Measurements from ENCODE around the gene TENM4. TPM values are rescaled to one million over a fixed set of nuclear protein-coding genes. Genes with fewer than 3 reads are reported as not detected.

The TENM4 gene
- polyA plus RNA-seq, 1 experiment: 0.39 TPM

DNA sequence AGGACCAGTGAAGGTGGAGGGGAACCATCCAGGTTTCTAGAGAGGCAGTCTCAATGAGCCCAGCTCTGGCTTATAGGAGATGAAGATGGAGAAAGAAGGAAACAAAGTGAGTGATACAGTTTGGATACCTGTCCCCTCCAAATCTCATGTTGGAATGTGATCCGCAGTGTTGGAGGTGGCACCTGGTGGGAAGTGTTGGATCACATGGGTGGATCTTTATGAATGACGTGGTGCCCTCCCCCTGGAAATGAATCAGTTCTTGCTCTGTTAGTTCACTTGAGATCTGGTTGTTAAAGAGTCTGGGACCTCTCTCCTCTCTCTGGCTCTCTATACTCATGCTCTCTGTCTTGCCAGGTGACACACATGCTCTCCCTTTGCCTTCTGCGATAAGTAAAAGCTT is 473.0 kb downstream of the TENM4 start:
- ChIA-PET POLR2A (no interaction called here), CTCF (interaction anchor here (4.8 kb wide), 1 partner anchor 322 kb away, joined by 22 read pairs; no protein-coding TSS in a partner anchor)

DNA sequence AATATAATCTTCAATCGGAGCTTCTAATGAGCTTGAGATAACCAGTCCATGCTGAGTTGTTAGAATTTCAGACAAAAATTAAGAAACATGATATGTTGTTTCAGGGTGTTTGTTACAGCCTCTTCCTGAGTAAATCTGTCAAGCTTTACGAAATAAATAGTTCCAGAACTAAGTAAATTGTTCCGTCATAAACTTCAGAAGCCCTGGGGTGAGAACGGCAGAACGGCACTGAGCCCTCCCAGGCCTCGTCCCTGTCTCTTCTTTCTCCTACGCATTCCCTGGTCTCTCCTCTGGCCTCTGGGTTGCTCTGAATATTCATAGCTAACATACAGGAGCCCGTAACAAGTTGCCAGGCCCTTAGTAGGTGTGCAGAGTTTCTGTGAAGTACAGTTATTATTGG is 475.4 kb downstream of the TENM4 start:
- Histone ChIP-seq H3K27me3 (ENCODE audit: control insufficient read depth, insufficient read depth, low read length) (no peaks in the 10 kb centered on the region; the same call in 1 of the 2 replicates), H3K4me3 (ENCODE audit: low read depth, low read length) (no peak overlapping the region), H3K36me3 (ENCODE audit: control insufficient read depth, insufficient read depth, low read length) (no peaks in the 10 kb centered on the region)
- ChIA-PET POLR2A (no interaction called here), CTCF (interaction anchor here (1.0 to 4.8 kb wide), 2 partner anchors 98 to 319 kb away, joined by 3 to 22 read pairs; no protein-coding TSS in a partner anchor)
- DNase-seq (ENCODE audit: low read depth): no peak
- TF ChIP-seq, protein P1, sequence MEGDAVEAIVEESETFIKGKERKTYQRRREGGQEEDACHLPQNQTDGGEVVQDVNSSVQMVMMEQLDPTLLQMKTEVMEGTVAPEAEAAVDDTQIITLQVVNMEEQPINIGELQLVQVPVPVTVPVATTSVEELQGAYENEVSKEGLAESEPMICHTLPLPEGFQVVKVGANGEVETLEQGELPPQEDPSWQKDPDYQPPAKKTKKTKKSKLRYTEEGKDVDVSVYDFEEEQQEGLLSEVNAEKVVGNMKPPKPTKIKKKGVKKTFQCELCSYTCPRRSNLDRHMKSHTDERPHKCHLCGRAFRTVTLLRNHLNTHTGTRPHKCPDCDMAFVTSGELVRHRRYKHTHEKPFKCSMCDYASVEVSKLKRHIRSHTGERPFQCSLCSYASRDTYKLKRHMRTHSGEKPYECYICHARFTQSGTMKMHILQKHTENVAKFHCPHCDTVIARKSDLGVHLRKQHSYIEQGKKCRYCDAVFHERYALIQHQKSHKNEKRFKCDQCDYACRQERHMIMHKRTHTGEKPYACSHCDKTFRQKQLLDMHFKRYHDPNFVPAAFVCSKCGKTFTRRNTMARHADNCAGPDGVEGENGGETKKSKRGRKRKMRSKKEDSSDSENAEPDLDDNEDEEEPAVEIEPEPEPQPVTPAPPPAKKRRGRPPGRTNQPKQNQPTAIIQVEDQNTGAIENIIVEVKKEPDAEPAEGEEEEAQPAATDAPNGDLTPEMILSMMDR (IDR thresholded peaks at IDR 0.05; ENCODE audit: insufficient read depth, low read depth, low read length): no peak

More for the DNA sequence above, 473.0 kb downstream of the TENM4 start:
- no peaks in the 10 kb centered on the region for H3K27me3 ChIP-seq (ENCODE audit: control insufficient read depth, insufficient read depth, low read length)
- TF ChIP-seq, protein P1 (IDR thresholded peaks at IDR 0.05; ENCODE audit: insufficient read depth, low read depth, low read length): no peak
- no peak for DNase-seq (ENCODE audit: low read depth)
- no peak overlapping the region for H3K4me3 ChIP-seq (ENCODE audit: low read depth, low read length)
- no peaks in the 10 kb centered on the region for H3K36me3 ChIP-seq (ENCODE audit: control insufficient read depth, insufficient read depth, low read length)

DNA sequence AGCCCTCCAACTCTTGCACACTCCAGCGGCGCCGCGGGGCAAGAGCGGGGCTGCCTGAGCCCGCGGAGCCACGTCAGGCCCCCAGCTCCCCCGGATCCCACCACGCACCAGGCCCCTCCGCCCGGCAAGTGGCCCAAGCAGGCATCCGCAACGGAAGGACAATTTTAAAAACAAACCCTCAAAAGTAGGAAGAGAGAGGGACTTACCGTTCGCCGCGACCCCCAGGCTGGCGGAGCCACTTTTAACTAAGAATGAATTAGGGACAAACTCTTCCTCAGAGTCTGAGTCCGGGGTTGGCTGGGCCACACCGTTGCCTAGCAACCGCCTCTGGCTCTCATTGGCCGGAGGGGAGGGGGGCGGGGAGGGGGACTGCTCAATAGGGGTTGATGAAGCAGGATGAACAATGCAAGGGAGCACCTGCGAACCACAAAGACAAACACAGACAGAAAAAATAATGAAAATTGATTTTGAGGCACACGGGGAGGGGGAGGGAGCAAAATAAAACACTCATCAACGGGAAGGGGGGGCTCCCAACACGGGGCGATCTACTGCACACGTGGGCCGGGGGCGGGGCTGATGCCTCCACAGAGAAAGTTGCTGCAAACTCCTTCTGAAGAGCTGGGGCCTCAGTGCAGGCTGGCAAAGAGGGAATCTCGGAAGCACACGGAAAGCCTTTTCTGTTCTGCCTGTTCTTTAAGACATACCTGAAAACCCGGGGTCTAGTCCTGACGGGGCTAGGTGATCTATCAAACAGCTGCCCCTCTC is 478.7 kb downstream of the TENM4 start:
- Histone ChIP-seq H3K27me3 (ENCODE audit: control insufficient read depth, insufficient read depth, low read length) (no peaks in the 10 kb centered on the region; the same call in 1 of the 2 replicates), H3K36me3 (ENCODE audit: control insufficient read depth, insufficient read depth, low read length) (no peaks in the 10 kb centered on the region), H3K4me3 (ENCODE audit: low read depth, low read length) (no peak overlapping the region)
- TF ChIP-seq, protein P1 (IDR thresholded peaks at IDR 0.05; ENCODE audit: insufficient read depth, low read depth, low read length): no peak
- DNase-seq (ENCODE audit: low read depth): no peak
- POLR2A ChIA-PET: no interaction called here
- CTCF ChIA-PET: interaction anchor here (0.8 to 5.7 kb wide), 4 partner anchors 9 to 317 kb away, joined by 3 to 54 read pairs (median 5); no protein-coding TSS in a partner anchor

DNA sequence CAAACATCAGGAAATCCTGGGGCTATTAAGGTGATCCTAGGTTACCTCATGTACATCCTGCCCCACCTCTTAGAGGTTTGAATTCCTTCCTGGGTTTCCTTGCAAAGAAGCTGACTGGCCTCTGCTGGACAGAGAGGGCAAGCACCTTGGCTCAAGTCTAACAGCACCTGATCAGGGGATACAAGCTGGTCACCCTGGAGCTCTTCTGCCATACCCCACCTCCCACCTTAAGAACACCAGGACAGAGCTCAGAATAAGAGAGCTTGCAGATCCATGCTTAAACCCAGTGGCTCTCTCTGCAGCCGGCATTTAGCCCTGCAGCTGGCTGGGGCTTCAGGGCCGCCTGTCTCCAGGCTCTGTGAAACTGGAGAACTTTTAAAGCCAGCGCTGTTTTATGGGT is 479.6 kb downstream of the TENM4 start:
- DNase-seq (ENCODE audit: low read depth): no peak
- H3K27me3 ChIP-seq (ENCODE audit: control insufficient read depth, insufficient read depth, low read length): no peaks in the 10 kb centered on the region; the same call in 1 of the 2 replicates
- H3K4me3 ChIP-seq (ENCODE audit: low read depth, low read length): no peak overlapping the region
- POLR2A ChIA-PET: no interaction called here
- no peaks in the 10 kb centered on the region for H3K36me3 ChIP-seq (ENCODE audit: control insufficient read depth, insufficient read depth, low read length)
- TF ChIP-seq, protein P1 (IDR thresholded peaks at IDR 0.05; ENCODE audit: insufficient read depth, low read depth, low read length): peak; percentile 56
- CTCF ChIA-PET: interaction anchor here (0.8 to 5.7 kb wide), 3 partner anchors 35 to 316 kb away, joined by 3 to 54 read pairs (median 4); no protein-coding TSS in a partner anchor

DNA sequence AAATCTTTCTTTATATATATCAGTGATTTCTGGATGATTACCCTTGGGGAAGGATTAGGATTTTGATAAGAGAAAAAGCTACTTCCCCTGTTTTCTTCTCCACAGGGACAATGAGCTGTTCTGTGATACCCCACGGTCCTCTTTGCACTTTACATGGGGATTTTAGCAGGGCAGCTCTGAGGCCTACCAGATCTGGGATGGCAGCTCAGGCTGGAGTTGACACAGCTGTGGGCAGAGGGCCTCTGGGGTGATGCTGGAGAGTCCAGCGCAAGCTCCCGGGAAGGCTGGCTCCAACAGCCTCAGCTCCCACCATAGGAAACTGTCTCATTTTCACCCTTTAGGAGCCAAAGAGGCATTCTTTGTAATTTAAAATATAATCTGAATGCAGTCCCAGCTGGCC is 482.4 kb downstream of the TENM4 start:
- TF ChIP-seq, protein P1 (IDR thresholded peaks at IDR 0.05; ENCODE audit: insufficient read depth, low read depth, low read length): no peak
- DNase-seq (ENCODE audit: low read depth): no peak
- Histone ChIP-seq H3K27me3 (ENCODE audit: control insufficient read depth, insufficient read depth, low read length) (no peaks in the 10 kb centered on the region; the same call in 1 of the 2 replicates), H3K36me3 (ENCODE audit: control insufficient read depth, insufficient read depth, low read length) (no peaks in the 10 kb centered on the region), H3K4me3 (ENCODE audit: low read depth, low read length) (no peak overlapping the region)
- CTCF ChIA-PET: interaction anchor here (1.0 to 1.2 kb wide), 4 partner anchors 17 to 313 kb away, joined by 3 to 5 read pairs (median 4); no protein-coding TSS in a partner anchor
- POLR2A ChIA-PET: no interaction called here

All from BJ (cell line).